ENCODE measurements around the gene CD163.

GRCh38 chr12:7486512-7486911 lies 17.1 kb downstream of the CD163 start:
- TF ChIP-seq CTCF (IDR thresholded peaks at IDR 0.05) (no peak), POLR2AphosphoS5 (IDR thresholded peaks at IDR 0.05; ENCODE audit: low read depth, low read length) (no peak), REST (IDR thresholded peaks at IDR 0.05; ENCODE audit: insufficient read depth in 1 of 2, low read depth in 2 of 2, low read length in 1 of 2) (no peak)

Data from Panc1 (cell line).